HepG2 (cell line): ENCODE results near the gene SPINK4. TPM values are rescaled to one million over a fixed set of nuclear protein-coding genes. Genes with fewer than 3 reads are reported as not detected.

ENCODE experiments used
- LCORL ChIP-seq, 2 experiments: fragments of 450-650 bp in 1 of 2; sonication (generic) in 1 of 2; formaldehyde crosslinking in 1 of 2; IDR thresholded peaks; 2 replicates each; pipeline versions ENCODE4 v1.5.0 to v1.6.1; 2017 to 2020; ENCODE audit warnings: antibody characterized with exemption in 1 of 2, missing genetic modification reagents in 1 of 2
- ZNF790 ChIP-seq: sonication (generic); formaldehyde crosslinking; IDR thresholded peaks from 2 replicates; pipeline ENCODE4 v1.8.0; 2022; ENCODE audit warnings: missing genetic modification reagents, mild to moderate bottlenecking, borderline replicate concordance
- polyA plus RNA-seq, 8 experiments: library from polyadenylated mRNA; depleted of rRNA in 3 of 8; stranded (reverse) in 7 of 8; unstranded in 1 of 8; fragments of >200 nt; fragmentation: Illumina TruSeq in 4 of 8; extraction: Trizol in 4 of 8; gene quantifications; 2 replicates each; pipeline versions ENCODE4 v1.2.1 to v1.2.3, GENCODE V29; 2011 to 2016; ENCODE audit warnings: low read depth in 4 of 8, missing spikeins in 1 of 8, mixed read lengths in 1 of 8; ENCODE audit not compliant: insufficient read depth in 1 of 8
- total RNA-seq, 5 experiments: library from RNA; depleted of rRNA; stranded (reverse); fragments of >200 nt; fragmentation: Illumina TruSeq; extraction: Trizol; gene quantifications; 2 replicates each; pipeline ENCODE4 v1.2.3, GENCODE V29; 2016; ENCODE audit warnings: low read depth in 1 of 5
- TF ChIP-seq, protein P1 (sequence below): sonication (generic); formaldehyde crosslinking; IDR thresholded peaks from one replicate; pipeline ENCODE4 v1.5.1; 2020; ENCODE audit warnings: mild to moderate bottlenecking, missing genetic modification reagents; ENCODE audit errors: not compliant biosample characterization
- TF ChIP-seq, protein P2 (sequence below): sonication (generic); formaldehyde crosslinking; IDR thresholded peaks from 2 replicates; pipeline ENCODE4 v1.5.0; 2020; ENCODE audit warnings: mild to moderate bottlenecking, missing genetic modification reagents
- TF ChIP-seq, protein P3 (sequence below): sonication (generic); formaldehyde crosslinking; IDR thresholded peaks from 2 replicates; pipeline ENCODE4 v1.8.0; 2022; ENCODE audit warnings: missing genetic modification reagents, mild to moderate bottlenecking, borderline replicate concordance

Gene SPINK4
- total and polyA plus RNA-seq, 2 of the 13 experiments (the other 11 are each of a cell fraction or from before 2014, with no cell fraction given): 0.53 to 3.4 TPM

DNA sequence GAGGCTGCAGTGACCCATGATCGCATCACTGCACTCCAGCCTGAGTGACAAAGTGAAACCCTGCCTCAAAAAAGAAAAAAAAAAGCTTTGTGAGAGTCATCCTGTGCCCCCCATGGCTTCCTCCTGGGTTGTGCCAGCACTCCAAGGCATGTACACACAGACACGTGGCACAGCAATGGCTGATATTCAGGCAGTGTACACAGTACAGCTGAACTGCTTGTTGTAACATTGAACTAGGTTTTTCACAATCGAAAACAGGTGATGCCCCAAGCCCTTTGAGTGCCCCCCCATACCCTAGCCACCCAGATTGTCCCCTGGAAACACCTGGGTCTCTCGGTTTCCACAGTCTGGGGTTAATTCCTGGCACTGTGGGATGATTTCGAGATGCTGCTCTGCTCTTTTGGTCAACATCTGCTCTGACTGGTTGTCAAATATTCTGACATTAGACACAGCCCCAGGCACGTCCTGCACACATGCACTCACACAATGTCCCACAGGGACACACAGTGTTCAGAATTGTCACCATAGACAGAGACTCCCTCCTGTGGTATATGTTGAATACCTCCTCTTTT, 9.2 kb downstream of the SPINK4 start (continued):
- TF ChIP-seq, protein P1, sequence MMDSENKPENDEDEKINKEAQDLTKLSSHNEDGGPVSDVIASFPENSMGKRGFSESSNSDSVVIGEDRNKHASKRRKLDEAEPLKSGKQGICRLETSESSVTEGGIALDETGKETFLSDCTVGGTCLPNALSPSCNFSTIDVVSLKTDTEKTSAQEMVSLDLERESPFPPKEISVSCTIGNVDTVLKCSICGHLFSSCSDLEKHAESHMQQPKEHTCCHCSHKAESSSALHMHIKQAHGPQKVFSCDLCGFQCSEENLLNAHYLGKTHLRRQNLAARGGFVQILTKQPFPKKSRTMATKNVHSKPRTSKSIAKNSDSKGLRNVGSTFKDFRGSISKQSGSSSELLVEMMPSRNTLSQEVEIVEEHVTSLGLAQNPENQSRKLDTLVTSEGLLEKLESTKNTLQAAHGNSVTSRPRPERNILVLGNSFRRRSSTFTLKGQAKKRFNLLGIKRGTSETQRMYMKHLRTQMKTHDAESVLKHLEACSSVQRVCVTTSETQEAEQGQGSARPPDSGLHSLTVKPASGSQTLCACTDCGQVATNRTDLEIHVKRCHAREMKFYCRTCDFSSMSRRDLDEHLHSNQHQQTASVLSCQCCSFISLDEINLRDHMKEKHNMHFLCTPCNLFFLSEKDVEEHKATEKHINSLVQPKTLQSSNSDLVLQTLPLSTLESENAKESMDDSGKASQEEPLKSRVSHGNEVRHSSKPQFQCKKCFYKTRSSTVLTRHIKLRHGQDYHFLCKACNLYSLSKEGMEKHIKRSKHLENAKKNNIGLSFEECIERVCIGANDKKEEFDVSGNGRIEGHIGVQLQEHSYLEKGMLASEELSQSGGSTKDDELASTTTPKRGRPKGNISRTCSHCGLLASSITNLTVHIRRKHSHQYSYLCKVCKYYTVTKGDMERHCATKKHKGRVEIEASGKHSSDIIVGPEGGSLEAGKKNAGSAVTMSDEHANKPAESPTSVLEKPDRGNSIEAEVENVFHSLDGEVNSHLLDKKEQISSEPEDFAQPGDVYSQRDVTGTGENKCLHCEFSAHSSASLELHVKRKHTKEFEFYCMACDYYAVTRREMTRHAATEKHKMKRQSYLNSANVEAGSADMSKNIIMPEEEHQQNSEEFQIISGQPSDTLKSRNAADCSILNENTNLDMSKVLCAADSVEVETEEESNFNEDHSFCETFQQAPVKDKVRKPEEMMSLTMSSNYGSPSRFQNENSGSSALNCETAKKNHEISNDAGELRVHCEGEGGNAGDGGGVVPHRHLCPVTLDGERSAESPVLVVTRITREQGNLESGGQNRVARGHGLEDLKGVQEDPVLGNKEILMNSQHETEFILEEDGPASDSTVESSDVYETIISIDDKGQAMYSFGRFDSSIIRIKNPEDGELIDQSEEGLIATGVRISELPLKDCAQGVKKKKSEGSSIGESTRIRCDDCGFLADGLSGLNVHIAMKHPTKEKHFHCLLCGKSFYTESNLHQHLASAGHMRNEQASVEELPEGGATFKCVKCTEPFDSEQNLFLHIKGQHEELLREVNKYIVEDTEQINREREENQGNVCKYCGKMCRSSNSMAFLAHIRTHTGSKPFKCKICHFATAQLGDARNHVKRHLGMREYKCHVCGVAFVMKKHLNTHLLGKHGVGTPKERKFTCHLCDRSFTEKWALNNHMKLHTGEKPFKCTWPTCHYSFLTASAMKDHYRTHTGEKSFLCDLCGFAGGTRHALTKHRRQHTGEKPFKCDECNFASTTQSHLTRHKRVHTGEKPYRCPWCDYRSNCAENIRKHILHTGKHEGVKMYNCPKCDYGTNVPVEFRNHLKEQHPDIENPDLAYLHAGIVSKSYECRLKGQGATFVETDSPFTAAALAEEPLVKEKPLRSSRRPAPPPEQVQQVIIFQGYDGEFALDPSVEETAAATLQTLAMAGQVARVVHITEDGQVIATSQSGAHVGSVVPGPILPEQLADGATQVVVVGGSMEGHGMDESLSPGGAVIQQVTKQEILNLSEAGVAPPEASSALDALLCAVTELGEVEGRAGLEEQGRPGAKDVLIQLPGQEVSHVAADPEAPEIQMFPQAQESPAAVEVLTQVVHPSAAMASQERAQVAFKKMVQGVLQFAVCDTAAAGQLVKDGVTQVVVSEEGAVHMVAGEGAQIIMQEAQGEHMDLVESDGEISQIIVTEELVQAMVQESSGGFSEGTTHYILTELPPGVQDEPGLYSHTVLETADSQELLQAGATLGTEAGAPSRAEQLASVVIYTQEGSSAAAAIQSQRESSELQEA (CRISPR knock-in tag): no peak
- TF ChIP-seq ZNF790 (CRISPR knock-in tag) (no peak), LCORL (IDR thresholded peaks at IDR 0.05) (no peak), LCORL (CRISPR knock-in tag; IDR thresholded peaks at IDR 0.05) (no peak)
- TF ChIP-seq, protein P2, sequence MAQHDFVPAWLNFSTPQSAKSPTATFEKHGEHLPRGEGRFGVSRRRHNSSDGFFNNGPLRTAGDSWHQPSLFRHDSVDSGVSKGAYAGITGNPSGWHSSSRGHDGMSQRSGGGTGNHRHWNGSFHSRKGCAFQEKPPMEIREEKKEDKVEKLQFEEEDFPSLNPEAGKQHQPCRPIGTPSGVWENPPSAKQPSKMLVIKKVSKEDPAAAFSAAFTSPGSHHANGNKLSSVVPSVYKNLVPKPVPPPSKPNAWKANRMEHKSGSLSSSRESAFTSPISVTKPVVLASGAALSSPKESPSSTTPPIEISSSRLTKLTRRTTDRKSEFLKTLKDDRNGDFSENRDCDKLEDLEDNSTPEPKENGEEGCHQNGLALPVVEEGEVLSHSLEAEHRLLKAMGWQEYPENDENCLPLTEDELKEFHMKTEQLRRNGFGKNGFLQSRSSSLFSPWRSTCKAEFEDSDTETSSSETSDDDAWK (CRISPR knock-in tag): no peak
- TF ChIP-seq, protein P3, sequence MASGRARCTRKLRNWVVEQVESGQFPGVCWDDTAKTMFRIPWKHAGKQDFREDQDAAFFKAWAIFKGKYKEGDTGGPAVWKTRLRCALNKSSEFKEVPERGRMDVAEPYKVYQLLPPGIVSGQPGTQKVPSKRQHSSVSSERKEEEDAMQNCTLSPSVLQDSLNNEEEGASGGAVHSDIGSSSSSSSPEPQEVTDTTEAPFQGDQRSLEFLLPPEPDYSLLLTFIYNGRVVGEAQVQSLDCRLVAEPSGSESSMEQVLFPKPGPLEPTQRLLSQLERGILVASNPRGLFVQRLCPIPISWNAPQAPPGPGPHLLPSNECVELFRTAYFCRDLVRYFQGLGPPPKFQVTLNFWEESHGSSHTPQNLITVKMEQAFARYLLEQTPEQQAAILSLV: no peak
